ENCODE data around the gene EYS.

EYS gene

DNA sequence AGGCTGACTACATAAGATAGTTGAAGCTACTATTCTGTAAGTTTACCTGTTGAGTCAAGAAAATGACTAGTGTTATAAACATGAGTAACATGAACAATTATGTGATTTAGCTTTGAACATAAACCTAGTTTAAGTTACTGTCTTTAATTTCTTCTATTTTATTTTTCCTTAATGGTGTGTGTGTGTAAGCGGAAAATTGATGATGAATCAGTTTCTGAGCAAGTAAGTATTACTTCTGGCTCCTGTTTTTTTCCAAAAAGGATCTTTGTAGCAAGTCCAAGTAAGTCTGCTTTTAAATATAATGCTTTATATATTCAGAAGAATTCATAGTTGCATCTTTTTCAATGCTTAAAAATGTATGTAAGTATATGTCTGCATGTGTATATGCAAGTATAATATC is 786.8 kb downstream of the EYS start:
- no peak overlapping the region for H3K27ac ChIP-seq
- TF ChIP-seq, protein P1, sequence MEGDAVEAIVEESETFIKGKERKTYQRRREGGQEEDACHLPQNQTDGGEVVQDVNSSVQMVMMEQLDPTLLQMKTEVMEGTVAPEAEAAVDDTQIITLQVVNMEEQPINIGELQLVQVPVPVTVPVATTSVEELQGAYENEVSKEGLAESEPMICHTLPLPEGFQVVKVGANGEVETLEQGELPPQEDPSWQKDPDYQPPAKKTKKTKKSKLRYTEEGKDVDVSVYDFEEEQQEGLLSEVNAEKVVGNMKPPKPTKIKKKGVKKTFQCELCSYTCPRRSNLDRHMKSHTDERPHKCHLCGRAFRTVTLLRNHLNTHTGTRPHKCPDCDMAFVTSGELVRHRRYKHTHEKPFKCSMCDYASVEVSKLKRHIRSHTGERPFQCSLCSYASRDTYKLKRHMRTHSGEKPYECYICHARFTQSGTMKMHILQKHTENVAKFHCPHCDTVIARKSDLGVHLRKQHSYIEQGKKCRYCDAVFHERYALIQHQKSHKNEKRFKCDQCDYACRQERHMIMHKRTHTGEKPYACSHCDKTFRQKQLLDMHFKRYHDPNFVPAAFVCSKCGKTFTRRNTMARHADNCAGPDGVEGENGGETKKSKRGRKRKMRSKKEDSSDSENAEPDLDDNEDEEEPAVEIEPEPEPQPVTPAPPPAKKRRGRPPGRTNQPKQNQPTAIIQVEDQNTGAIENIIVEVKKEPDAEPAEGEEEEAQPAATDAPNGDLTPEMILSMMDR (conservative IDR thresholded peaks at IDR 0.05) = no peak

DNA sequence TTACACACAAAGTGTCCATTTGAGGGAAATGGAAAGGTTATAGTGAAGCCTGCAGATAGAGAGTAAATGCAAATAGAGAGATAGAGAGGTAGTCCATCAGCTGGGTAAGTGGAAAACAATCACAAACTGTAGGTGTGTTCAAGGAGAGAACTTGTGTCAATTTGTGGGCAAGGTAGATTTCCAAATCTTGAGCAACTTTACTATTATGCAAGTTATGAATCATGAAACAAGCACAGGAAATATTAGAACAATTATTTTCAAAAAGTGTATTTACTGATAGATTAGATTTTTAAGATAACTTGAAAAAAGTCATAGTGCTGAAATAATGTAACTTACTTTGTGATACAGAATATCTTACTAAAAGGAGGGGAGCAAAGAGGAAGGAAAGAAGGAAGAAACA is 792.9 kb downstream of the EYS start:
- no peak overlapping the region for H3K27ac ChIP-seq

DNA sequence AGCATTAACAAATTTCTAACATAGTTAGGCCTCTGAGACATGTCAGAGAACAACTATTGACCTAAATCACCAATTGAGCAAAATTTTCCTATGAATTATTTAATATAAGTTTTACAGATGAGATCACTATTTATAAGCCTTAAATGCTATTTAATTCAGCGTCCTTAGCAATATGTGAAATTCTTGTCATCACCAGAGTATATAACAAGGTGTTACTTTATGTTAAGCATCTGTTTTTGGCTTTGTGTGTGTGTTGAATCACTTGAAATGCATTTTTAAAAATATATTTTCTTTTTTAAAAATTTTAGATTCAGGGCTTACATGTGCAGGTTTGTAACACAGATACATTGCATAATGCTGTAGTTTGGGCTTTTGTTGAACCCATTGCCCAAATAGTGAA is 794.1 kb downstream of the EYS start:
- TF ChIP-seq, protein P1 (conservative IDR thresholded peaks at IDR 0.05) = no peak
- no peak overlapping the region for H3K27ac ChIP-seq

More for the DNA sequence above, 792.9 kb downstream of the EYS start:
- TF ChIP-seq, protein P1 (conservative IDR thresholded peaks at IDR 0.05) = no peak

DNA sequence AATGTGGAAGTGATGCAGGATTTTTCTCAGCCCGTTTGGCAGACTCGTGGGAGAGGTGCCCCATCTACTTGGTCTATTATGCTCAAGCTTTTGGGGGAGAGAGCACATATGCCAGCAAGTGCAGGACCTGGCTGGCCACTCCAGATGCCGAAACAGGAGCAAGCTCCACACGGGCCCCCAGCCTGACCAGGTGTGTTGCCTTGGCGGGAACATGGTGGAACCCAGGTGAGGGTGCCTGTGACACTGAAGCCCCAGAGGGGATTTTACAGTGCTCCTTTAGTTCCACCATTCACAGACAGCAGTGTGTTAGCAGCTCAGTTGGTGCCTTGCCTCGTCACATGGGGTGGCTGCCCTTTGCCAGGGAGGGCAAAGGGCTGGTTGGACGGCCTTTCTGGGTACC is 798.9 kb downstream of the EYS start:
- TF ChIP-seq, protein P1 (conservative IDR thresholded peaks at IDR 0.05) = no peak
- no peak overlapping the region for H3K27ac ChIP-seq

DNA sequence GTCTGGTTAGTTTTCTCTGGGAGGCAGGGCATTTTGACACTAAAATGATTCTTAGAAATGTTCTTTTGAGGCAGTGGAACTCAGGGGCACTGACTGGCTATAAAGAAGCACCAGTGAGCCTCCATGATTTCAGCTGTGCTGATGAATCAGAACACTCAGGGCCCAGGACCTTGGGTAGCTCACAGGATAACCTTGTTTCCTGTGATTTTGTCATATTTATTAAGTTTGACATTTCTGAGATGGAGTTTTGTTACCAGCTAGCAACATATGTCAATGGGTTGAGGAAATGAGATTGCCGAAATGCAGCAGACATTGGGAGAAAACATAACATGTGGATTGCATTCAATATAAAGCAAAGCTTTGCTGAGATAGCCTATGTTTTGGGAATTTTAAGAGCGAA is 802.4 kb downstream of the EYS start:
- no peak overlapping the region for H3K27ac ChIP-seq
- TF ChIP-seq, protein P1 (conservative IDR thresholded peaks at IDR 0.05) = no peak

DNA sequence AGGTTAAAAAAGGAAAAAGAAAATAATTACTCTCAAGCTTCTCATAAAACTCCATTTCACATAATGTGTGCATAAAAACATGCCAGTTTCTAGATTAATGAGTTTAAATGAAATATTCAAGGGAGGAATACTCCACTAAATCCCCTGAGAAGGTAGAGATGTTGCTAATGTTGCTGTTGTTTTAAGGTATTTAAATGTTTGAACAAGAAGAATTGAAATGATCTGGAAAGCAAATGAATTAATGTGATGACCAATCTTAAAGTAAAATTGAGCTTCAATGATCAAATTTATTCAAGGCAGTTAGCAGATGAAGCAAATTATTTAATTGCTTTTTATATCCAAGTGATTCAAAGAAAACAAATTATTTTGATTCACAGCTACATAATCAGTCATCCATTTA is 804.4 kb downstream of the EYS start:
- TF ChIP-seq, protein P1 (conservative IDR thresholded peaks at IDR 0.05) = no peak
- no peak overlapping the region for H3K27ac ChIP-seq

DNA sequence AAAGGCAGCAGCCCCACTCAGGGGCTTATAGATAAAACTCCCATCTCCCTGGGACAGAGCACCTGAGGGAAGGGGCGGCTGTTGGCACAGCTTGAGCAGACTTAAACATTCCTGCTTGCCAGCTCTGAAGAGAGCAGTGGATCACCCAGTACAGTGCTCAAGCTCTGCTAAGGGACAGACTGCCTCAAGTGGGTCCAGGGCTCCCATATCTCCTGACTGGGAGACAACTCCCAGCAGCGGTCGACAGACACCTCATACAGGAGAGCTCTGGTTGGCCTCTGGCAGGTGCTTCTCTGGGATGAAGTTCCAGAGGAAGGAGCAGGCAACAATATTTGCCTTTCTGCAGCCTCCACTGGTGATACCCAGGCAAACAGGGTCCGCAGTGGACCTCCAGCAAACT is 810.1 kb downstream of the EYS start:
- TF ChIP-seq, protein P1 (conservative IDR thresholded peaks at IDR 0.05) = no peak
- H3K27ac ChIP-seq = no peak overlapping the region

DNA sequence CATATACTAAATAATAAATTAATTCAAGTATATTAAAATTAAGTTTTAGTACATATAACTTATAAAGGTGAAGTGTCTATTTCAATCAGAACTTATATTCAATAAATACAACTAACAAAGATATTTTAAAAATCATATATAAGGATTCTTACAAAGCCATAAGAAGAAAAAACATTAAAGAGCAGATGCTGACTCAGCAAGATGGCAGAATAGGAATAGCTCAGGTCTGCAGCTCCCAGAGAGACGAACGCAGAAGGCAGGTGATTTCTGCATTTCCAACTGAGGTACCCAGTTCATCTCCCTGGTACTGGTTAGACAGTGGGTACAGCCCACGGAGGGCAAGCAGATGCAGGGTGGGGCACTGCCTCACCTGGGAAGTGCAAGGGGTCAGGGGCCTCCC is 811.1 kb downstream of the EYS start:
- H3K27ac ChIP-seq = no peak overlapping the region
- TF ChIP-seq, protein P1 (conservative IDR thresholded peaks at IDR 0.05) = no peak

Measured in VCaP (cell line).